ENCODE measurements around the gene ENDOD1.

Gene ENDOD1

GRCh38 chr11:95165638-95166037 lies 76.0 kb downstream of the ENDOD1 start:
- no peak for TF ChIP-seq CTCF (IDR thresholded peaks at IDR 0.05; ENCODE audit: extremely low read depth, insufficient read depth, missing control alignments)
- no peak for DNase-seq (ENCODE audit: low spot score)
- in situ Hi-C loops (cut with MboI; ENCODE audit: low pct_unique_long_range_greater_than_20kb, low sequenced_read_pairs, unreplicated experiment) = loop anchor here (10.0 kb wide), 1 partner anchor 589 kb away; no protein-coding TSS in a partner anchor

- no peak for DNase-seq (ENCODE audit: low spot score)
- TF ChIP-seq CTCF (IDR thresholded peaks at IDR 0.05; ENCODE audit: extremely low read depth, insufficient read depth, missing control alignments) = no peak
- in situ Hi-C loops (cut with MboI; ENCODE audit: low pct_unique_long_range_greater_than_20kb, low sequenced_read_pairs, unreplicated experiment) = loop anchor here (10.0 kb wide), 1 partner anchor 588 kb away; no protein-coding TSS in a partner anchor
Observed at GRCh38 chr11:95166781-95167180, 77.1 kb downstream of the ENDOD1 start.

DNA sequence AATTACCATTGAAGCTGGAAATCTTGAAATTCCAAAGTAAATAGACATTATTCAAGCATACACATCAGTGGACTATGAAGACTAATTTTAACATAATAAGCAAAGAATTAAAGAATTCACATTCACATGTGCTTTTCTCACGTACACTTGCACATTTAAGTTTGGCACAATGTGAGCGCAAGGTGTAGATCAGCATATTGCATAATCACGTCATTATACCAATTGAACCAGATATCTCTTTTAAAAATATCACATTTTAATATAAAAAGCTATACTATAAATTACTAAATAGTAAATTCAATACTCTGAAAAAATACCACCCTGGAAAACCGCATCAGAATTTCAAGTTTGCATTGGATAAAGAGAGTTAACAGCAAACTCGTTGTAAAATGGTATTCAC lies 80.6 kb downstream of the ENDOD1 start:
- in situ Hi-C loops (cut with MboI; ENCODE audit: low pct_unique_long_range_greater_than_20kb, low sequenced_read_pairs, unreplicated experiment) = no loop called here
- no peak for TF ChIP-seq CTCF (IDR thresholded peaks at IDR 0.05; ENCODE audit: extremely low read depth, insufficient read depth, missing control alignments)
- no peak for DNase-seq (ENCODE audit: low spot score)

DNA sequence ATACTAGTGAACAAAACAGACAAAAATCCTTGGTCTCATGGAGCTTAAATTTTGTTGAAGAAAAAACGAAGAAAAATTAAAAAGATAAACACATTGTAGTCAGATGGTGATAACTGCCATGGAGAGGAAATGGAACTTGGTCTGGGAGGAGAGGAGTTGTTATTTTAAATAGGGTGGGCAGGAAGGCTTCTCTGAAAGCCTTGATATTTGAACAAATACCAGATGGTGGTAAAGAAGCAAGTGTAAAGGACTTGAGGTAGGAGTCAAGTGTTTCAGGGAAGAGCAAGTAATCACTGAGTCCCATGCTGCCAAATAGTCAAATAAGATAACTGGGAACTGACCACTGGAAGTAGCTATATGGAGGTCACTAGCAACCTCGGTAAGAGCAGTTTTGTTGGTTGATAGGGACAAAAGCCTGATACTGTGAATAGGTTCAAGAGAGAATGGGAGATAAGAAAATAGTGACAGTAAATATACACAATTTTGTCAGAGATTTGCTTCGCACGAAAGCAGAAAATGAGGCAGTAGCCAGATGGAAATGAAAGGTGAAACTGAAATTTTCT lies 86.3 kb downstream of the ENDOD1 start:
- in situ Hi-C loops (cut with MboI; ENCODE audit: low pct_unique_long_range_greater_than_20kb, low sequenced_read_pairs, unreplicated experiment) = no loop called here
- TF ChIP-seq CTCF (IDR thresholded peaks at IDR 0.05; ENCODE audit: extremely low read depth, insufficient read depth, missing control alignments) = no peak
- DNase-seq (ENCODE audit: low spot score) = no peak
